GM19238 (cell line): ENCODE data around the gene CNTN5.
"Not testable (repeated sequence)": the region's sequence is repeated elsewhere in the genome, so short reads cannot be mapped to it uniquely, and the experiment has no call there.

Experiments
- DNase-seq: peaks from one replicate; pipeline ENCODE4 v3.0.0; 2011; ENCODE audit warnings: low spot score; ENCODE audit not compliant: insufficient read length

Gene CNTN5

DNA sequence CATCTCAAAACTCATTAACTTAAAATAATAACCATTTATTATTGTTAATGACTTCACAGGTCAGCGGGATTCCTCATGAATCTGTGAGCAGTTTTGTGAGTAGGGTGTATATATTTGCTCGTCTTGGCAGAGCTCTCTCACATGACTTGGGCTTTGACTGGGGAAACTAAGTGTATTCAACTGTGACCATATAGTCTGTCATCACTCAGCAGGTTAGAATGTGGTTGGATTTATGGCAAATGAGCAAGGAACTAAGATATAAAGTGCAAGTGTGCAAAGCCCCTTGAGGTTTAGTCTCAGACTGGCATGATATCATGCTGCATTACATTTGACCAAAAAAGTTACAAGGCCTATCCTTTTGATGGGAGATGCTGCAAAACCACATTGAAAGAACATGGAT lies 254.8 kb downstream of the CNTN5 start:
- DNase-seq: no peak

DNA sequence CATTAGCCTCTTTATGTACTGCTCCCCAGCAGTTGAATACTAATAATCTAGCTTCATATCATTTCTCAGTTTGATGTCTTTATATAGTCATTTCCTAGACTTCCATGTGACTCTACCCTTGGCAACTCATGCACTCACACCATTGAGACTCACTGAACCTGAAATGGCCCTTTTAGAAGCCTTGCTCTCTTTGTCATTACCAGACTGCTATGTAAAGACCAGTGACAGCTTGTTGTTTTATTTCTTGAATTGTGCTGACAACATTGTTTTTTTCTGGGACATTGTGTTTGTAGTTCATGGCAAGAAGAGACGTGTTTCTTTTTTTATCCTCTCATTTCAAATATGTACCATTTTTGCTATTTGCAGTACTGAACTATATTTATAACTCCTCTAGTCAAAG lies 256.5 kb downstream of the CNTN5 start:
- DNase-seq: no peak

DNA sequence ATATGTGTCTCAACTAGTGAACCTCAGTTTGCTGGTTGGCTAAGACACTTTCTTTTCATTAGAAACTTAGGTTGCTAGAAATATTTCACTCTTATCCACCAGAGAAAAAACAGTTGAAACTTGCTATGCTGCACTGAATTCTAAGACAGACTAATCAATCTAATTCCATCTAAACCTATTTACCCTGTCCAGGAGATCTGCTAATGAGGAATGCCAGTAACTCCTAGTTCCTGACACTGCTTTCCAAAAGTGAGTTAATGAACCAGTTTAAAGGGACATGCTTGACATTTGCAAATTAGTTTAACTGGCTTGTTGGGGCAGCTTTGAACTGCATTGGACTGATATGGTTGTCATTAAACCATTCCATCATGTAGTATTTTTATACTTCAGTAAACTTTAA lies 258.5 kb downstream of the CNTN5 start:
- DNase-seq: no peak

GRCh38 chr11:99281331-99281730 lies 260.6 kb downstream of the CNTN5 start:
- DNase-seq: no peak

GRCh38 chr11:99297925-99298324 lies 277.2 kb downstream of the CNTN5 start:
- not testable (repeated sequence) for DNase-seq

DNA sequence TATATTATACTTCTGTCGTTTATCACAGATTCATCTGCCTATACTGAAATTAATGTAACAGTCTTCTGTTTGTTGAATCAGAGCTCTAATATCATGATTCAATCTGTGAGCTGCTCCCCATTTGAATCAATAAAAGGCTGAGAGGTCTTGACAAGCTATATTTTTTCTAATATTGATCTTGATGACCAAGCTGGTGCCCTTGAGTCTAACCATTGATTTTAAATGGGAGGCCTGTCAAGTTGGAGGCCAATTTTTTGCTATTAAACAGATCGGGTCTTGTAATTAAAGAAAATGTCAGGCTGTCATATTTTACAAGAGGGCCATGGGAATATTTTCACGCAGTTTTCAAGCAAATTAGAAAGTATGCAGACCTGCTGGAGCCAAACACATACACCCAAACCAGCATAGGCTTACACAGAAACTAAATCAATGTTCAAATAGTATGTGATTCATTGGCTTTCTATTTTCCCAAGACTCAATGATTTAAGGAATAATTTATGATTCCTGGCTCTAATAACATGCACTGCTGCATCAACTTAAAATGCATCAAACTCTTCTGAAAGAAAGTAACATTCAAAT lies 286.9 kb downstream of the CNTN5 start:
- DNase-seq: no peak

GRCh38 chr11:99311870-99312269 lies 291.1 kb downstream of the CNTN5 start:
- DNase-seq: no peak

DNA sequence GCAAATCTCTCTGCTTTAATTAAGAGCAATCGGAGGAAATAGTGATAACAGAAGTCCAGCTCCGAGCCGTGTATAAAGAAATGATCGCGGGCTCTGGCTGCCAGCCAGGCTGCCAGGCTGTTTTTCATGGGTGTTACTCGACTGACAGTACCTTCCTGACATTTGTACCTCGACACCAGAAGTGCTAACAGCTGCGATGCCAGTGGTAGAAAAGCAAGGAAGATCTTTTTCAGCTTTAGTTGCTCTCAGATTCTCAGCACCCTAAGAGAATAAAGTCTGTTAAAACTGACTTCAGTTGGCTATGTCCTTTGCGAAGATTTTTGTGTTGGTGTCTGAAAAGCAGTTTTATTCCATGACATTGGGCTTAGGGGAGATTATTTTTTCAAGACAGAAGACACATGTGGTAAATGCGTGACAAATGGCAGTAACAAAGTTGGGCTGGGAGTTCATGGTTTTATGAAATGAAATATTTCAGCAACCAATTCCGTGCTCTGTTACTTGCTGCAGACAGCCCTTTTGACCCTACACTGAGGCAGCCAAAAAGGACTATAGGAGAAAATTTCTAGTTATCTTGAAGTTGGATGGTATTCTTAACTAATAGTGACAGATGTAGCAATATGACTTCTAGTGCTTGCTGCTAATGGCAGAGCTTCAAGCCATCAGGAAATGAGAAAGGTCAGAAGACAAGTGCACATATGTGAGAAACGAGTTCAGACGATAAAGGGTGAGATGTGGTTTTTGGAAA lies 296.2 kb downstream of the CNTN5 start:
- no peak for DNase-seq

GRCh38 chr11:99320769-99321290 lies 300.1 kb downstream of the CNTN5 start:
- no peak for DNase-seq

DNA sequence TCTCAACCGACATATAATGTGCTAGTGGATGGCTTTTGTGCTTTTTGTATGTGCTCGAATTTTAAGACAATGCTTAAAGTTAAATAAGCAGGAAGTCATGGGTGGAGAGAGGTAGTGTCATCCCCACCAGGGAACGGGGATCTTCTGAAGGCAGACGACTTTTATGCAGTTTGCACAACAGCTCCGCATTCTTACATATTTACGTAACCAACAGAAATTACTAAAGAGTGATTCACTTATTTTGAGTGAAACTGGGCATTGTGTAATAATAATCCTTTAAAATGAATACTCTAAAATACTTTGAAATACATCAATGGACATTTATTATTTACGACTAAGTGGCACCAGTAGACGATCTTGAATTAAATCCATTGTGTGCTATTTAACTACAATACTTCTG lies 305.1 kb downstream of the CNTN5 start:
- no peak for DNase-seq

GRCh38 chr11:99327066-99327465 lies 306.3 kb downstream of the CNTN5 start:
- no peak for DNase-seq

DNA sequence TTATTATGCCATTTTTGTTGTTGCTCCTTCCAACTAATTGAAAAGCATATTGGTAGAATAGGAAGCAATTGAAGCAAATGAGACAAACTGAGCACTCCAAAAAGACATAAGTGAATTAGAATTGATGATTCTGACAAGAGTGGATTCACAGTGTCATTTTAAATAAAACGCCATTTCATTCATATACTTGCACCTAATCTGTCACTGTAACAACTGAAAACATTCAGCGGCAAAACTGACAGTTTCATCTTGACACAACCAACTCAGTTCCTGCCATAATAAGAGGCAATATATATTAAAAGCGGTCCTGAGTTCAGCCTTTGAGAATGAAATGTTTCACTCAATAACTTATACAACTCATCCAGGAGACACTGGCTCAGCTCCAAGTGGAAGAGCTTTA lies 306.8 kb downstream of the CNTN5 start:
- DNase-seq: no peak

DNA sequence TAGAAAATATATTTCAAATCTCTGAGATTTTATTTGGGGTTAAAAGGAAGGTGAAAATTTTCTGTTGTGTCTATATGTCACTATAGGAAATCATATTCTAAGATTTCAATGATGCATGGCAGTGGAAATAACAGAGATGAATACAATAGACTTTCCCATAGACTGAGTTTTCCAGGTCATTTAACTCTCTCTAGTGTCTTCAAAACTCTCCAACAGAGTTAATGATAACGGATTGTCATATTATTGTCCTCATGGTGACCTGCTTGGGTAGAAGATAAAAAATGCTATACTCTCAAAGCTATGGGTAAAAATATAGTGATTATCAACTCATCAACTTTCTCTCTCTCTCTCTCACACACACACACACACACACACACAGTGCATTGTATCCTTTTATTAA lies 312.9 kb downstream of the CNTN5 start:
- no peak for DNase-seq

DNA sequence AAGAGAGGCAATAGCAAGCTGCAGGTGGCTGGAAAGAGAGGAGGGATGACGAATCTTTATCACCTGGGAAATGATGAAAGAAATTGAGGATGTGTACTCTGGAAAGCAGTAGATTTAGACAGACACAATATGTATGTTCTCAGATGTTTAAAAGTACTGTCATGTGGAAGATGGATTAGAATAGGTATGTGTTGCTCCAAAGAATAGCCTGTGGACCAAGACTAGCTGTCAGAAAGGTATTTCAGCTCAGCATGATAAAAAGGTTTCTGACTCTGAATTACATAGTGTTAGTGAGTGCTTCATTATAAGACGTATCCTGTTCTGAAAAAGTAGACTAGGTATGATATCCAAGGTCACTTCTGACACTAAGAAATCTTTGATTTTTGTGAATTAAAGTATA lies 322.4 kb downstream of the CNTN5 start:
- no peak for DNase-seq

DNA sequence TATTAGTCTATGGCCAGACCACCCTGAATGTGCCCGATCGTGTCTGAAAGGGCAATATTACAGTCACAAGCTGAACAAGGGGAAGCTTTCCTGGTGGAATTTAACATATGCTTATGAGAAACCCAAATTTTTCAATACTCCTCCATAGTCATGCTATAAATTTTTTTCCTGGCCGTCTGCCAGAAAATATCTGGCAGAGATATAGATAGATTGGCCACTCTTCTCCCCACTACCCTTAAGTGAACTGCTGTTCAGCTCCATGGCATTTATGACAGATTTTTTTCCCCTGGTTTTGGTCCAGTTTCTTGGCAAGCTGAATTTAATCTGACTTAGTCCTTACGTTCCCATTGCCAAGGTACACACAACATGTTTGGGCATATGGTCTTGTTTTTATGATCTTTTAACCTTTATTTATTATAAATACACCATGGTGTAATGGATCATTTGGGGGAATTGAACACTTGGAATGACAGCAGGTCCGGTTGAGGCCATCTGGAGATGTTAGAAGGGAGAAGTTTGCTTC lies 328.5 kb downstream of the CNTN5 start:
- DNase-seq: no peak

- no peak for DNase-seq
Observed at GRCh38 chr11:99351624-99352023, 330.9 kb downstream of the CNTN5 start.

DNA sequence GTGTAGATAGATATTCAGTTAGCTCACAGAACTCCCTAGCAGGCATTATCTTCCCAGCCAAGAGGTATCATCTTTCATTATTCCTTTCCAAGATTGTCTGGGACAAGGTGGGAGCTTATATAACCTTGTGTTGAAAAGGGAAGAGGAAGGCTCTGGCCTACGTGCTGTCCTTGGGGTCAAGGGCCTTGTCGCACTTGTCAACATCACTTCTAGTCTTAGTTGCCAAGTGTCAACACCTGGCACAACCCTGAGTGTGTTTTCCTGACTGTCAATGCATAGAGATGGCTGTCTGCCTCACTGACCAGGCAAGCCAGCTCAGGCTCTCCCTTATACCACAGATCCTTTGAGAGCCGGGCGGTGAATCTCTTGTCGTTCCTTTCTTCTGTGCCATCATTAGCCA lies 331.9 kb downstream of the CNTN5 start:
- DNase-seq: no peak

DNA sequence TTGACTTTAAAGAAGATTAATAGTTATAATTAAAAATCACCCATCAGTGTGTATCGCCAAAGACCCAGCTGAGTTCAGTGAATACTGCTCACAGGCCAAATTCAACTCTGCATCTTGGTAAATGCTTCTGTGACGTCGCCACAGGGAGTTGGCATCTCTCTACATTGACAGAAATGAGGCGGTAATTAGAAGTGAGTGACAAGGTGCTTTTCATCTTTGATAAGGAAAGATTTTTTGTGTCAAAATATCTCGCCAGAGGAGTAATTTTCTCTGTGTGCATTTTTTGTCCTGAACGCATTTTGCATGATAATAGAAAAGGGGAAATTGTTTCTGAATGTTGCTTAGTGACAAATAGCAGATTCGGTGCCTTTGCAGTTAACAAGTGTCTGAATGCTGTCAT lies 345.8 kb downstream of the CNTN5 start:
- DNase-seq: no peak

DNA sequence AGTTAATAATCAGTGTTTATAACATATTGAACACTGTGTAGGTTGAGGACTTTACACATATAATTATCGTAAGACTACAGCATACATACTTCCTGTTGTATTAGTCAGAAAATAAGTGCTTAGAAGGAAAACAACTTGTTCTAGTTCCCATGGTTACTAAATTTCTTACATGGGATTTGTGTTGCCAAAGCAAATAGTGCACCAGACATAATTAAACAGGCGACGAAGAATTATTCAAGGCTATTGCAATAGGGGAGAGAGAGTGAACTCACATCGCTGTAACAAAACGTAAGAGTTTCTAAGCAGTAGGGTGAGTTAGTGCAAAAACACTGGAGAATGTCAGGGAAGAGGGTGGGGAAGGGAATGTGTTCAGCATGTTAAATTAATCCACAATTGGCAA lies 347.8 kb downstream of the CNTN5 start:
- no peak for DNase-seq

DNA sequence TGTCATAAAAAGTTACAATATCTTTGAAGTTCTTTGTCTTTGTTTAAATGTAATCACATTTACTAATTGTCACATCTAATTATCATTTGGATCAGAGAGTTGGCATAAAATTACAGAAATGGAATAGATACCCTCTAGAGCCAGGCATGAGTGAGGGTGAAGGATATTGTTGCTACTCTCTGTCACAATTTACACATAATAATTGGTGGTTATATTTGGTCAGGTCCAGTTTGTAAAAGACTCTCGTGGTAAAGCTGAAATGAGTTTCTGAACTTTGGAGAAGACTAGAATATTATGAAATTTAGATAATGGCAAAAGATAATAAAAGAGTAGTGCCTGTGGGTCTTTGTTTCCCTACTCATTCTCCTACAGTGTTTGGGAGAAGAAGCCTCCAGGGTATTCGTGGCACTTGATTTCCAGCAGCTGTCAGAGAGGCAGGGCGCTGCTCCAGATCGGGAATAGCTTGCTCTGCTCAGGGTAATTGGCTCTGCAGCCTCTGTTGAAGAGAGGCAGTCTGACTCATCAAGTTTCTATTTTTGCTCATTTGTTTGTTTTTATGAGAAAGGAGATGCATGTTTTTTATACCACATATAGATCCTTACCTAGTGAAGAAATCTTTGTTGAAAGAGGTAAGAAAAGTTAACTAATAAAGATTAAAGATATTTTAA lies 349.9 kb downstream of the CNTN5 start:
- no peak for DNase-seq

DNA sequence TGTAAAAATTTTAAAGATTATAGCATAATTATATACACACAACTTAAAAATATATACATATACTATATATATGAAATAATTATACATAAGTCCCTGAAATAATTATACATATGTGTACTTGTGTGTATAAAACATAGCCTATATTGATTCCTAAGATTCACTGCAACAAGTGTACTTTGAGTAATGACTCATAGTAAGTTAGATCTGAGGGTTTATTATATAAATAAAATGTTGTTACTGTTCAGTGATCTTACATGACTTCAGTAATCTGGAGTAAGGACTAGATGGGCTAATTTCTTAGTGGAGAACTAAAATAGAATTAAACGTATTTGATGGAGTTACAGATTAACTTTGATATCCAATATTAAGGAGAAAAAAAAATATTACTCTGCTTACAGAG lies 350.5 kb downstream of the CNTN5 start:
- no peak for DNase-seq

GRCh38 chr11:99376463-99376862 lies 355.7 kb downstream of the CNTN5 start:
- DNase-seq: no peak
